ENCODE measurements around the gene EVI5L.
"Not testable (repeated sequence)": the region's sequence is repeated elsewhere in the genome, so short reads cannot be mapped to it uniquely, and the experiment has no call there.

Gene EVI5L

GRCh38 chr19:7881910-7882309 is 51.9 kb downstream of the EVI5L start:
- Histone ChIP-seq H3K36me3 (ENCODE audit: insufficient read depth, low read length) (no peaks in the 10 kb centered on the region), H3K4me3 (ENCODE audit: low read length) (no peak overlapping the region), H3K4me1 (ENCODE audit: insufficient read depth, low read length) (no peaks in the 10 kb centered on the region)

GRCh38 chr19:7883105-7883504 is 53.1 kb downstream of the EVI5L start:
- H2AFZ ChIP-seq (ENCODE audit: low read depth, low read length) = no peak overlapping the region
- no peaks in the 10 kb centered on the region for H3K9me3 ChIP-seq (ENCODE audit: low read length)
- no peaks in the 10 kb centered on the region for H3K36me3 ChIP-seq (ENCODE audit: insufficient read depth, low read length)
- H3K4me3 ChIP-seq (ENCODE audit: low read length) = no peak overlapping the region
- peaks cover 11% of the 10 kb centered on the region for H3K27me3 ChIP-seq (ENCODE audit: insufficient read depth, low read length)
- no peaks in the 10 kb centered on the region for H3K4me1 ChIP-seq (ENCODE audit: insufficient read depth, low read length)

More at GRCh38 chr19:7881910-7882309, 51.9 kb downstream of the EVI5L start:
- no peak overlapping the region for H2AFZ ChIP-seq (ENCODE audit: low read depth, low read length)
- H3K9me3 ChIP-seq (ENCODE audit: low read length) = no peaks in the 10 kb centered on the region
- H3K27me3 ChIP-seq (ENCODE audit: insufficient read depth, low read length) = peaks cover 2% of the 10 kb centered on the region

- no peak overlapping the region for H2AFZ ChIP-seq (ENCODE audit: low read depth, low read length)
- no peaks in the 10 kb centered on the region for H3K36me3 ChIP-seq (ENCODE audit: insufficient read depth, low read length)
- H3K27me3 ChIP-seq (ENCODE audit: insufficient read depth, low read length) = peaks cover 19% of the 10 kb centered on the region
- no peak overlapping the region for H3K4me3 ChIP-seq (ENCODE audit: low read length)
- H3K4me1 ChIP-seq (ENCODE audit: insufficient read depth, low read length) = no peaks in the 10 kb centered on the region
- H3K9me3 ChIP-seq (ENCODE audit: low read length) = no peaks in the 10 kb centered on the region
Observed at GRCh38 chr19:7883796-7884570, 54.0 kb downstream of the EVI5L start.

GRCh38 chr19:7885818-7886217 is 55.8 kb downstream of the EVI5L start:
- Histone ChIP-seq H3K36me3 (ENCODE audit: insufficient read depth, low read length) (no peaks in the 10 kb centered on the region), H2AFZ (ENCODE audit: low read depth, low read length) (no peak overlapping the region), H3K4me1 (ENCODE audit: insufficient read depth, low read length) (no peaks in the 10 kb centered on the region), H3K4me3 (ENCODE audit: low read length) (no peak overlapping the region), H3K9me3 (ENCODE audit: low read length) (no peaks in the 10 kb centered on the region), H3K27me3 (ENCODE audit: insufficient read depth, low read length) (peaks cover 25% of the 10 kb centered on the region)

- no peak overlapping the region for H3K4me3 ChIP-seq (ENCODE audit: low read length)
- H2AFZ ChIP-seq (ENCODE audit: low read depth, low read length) = no peak overlapping the region
- H3K27me3 ChIP-seq (ENCODE audit: insufficient read depth, low read length) = peaks cover 25% of the 10 kb centered on the region
- H3K36me3 ChIP-seq (ENCODE audit: insufficient read depth, low read length) = no peaks in the 10 kb centered on the region
- no peaks in the 10 kb centered on the region for H3K4me1 ChIP-seq (ENCODE audit: insufficient read depth, low read length)
- no peaks in the 10 kb centered on the region for H3K9me3 ChIP-seq (ENCODE audit: low read length)
Observed at GRCh38 chr19:7887408-7888144, 57.6 kb downstream of the EVI5L start.

- Histone ChIP-seq H3K4me3 (ENCODE audit: low read length) (no peak within 1 kb of the TSS), H3K27me3 (ENCODE audit: insufficient read depth, low read length) (peaks cover 25% of the 10 kb centered on the region), H2AFZ (ENCODE audit: low read depth, low read length) (no peak within 1 kb of the TSS), H3K36me3 (ENCODE audit: insufficient read depth, low read length) (no peaks in the 10 kb centered on the region), H3K4me1 (ENCODE audit: insufficient read depth, low read length) (no peaks in the 10 kb centered on the region), H3K9me3 (ENCODE audit: low read length) (no peaks in the 10 kb centered on the region)
Observed at GRCh38 chr19:7888145-7888825, 58.3 kb downstream of the EVI5L start, which contains the start of gene LRRC8E. Gene LRRC8E, plus strand, starts transcription at chr19:7888510. Its CDS starts 7,094 bp downstream, at chr19:7895604.

GRCh38 chr19:7888826-7889217 is 58.8 kb downstream of the EVI5L start:
- Histone ChIP-seq H3K4me1 (ENCODE audit: insufficient read depth, low read length) (no peaks in the 10 kb centered on the region), H3K27me3 (ENCODE audit: insufficient read depth, low read length) (peaks cover 25% of the 10 kb centered on the region), H2AFZ (ENCODE audit: low read depth, low read length) (no peak overlapping the region), H3K4me3 (ENCODE audit: low read length) (no peak overlapping the region), H3K9me3 (ENCODE audit: low read length) (no peaks in the 10 kb centered on the region), H3K36me3 (ENCODE audit: insufficient read depth, low read length) (no peaks in the 10 kb centered on the region)

- not testable (repeated sequence) for H3K4me1 ChIP-seq (ENCODE audit: insufficient read depth, low read length); H3K36me3 ChIP-seq (ENCODE audit: insufficient read depth, low read length); H2AFZ ChIP-seq (ENCODE audit: low read depth, low read length); H3K9me3 ChIP-seq (ENCODE audit: low read length); H3K4me3 ChIP-seq (ENCODE audit: low read length)
- H3K27me3 ChIP-seq (ENCODE audit: insufficient read depth, low read length) = peaks cover 13% of the 10 kb centered on the region
Observed at GRCh38 chr19:7893362-7894101, 63.5 kb downstream of the EVI5L start.

- H3K36me3 ChIP-seq (ENCODE audit: insufficient read depth, low read length) = no peaks in the 10 kb centered on the region
- no peaks in the 10 kb centered on the region for H3K9me3 ChIP-seq (ENCODE audit: low read length)
- no peaks in the 10 kb centered on the region for H3K4me1 ChIP-seq (ENCODE audit: insufficient read depth, low read length)
- peaks cover 5% of the 10 kb centered on the region for H3K27me3 ChIP-seq (ENCODE audit: insufficient read depth, low read length)
- no peak overlapping the region for H3K4me3 ChIP-seq (ENCODE audit: low read length)
- H2AFZ ChIP-seq (ENCODE audit: low read depth, low read length) = no peak overlapping the region
Observed at GRCh38 chr19:7894612-7895309, 64.7 kb downstream of the EVI5L start.

- Histone ChIP-seq H3K4me1 (ENCODE audit: insufficient read depth, low read length) (no peaks in the 10 kb centered on the region), H3K4me3 (ENCODE audit: low read length) (no peak overlapping the region)
Observed at GRCh38 chr19:7895565-7895964, 65.5 kb downstream of the EVI5L start.

GRCh38 chr19:7897292-7897691 is 67.3 kb downstream of the EVI5L start:
- no peak overlapping the region for H3K4me3 ChIP-seq (ENCODE audit: low read length)
- no peak overlapping the region for H2AFZ ChIP-seq (ENCODE audit: low read depth, low read length)
- H3K27me3 ChIP-seq (ENCODE audit: insufficient read depth, low read length) = peaks cover 2% of the 10 kb centered on the region
- H3K36me3 ChIP-seq (ENCODE audit: insufficient read depth, low read length) = no peaks in the 10 kb centered on the region
- H3K4me1 ChIP-seq (ENCODE audit: insufficient read depth, low read length) = no peaks in the 10 kb centered on the region
- H3K9me3 ChIP-seq (ENCODE audit: low read length) = peaks cover 3% of the 10 kb centered on the region

More at GRCh38 chr19:7895565-7895964, 65.5 kb downstream of the EVI5L start:
- Histone ChIP-seq H2AFZ (ENCODE audit: low read depth, low read length) (no peak overlapping the region), H3K36me3 (ENCODE audit: insufficient read depth, low read length) (no peaks in the 10 kb centered on the region), H3K9me3 (ENCODE audit: low read length) (peaks cover 3% of the 10 kb centered on the region), H3K27me3 (ENCODE audit: insufficient read depth, low read length) (peaks cover 2% of the 10 kb centered on the region)

- H3K4me1 ChIP-seq (ENCODE audit: insufficient read depth, low read length) = peaks cover 6% of the 10 kb centered on the region
- no peak overlapping the region for H3K4me3 ChIP-seq (ENCODE audit: low read length)
- H3K9me3 ChIP-seq (ENCODE audit: low read length) = peaks cover 3% of the 10 kb centered on the region
- H2AFZ ChIP-seq (ENCODE audit: low read depth, low read length) = no peak overlapping the region
- H3K27me3 ChIP-seq (ENCODE audit: insufficient read depth, low read length) = peaks cover 2% of the 10 kb centered on the region
- H3K36me3 ChIP-seq (ENCODE audit: insufficient read depth, low read length) = no peaks in the 10 kb centered on the region
Observed at GRCh38 chr19:7898967-7899366, 68.9 kb downstream of the EVI5L start.

Measured in neuron (in vitro differentiated cells).